Parathyroid adenoma (tissue), 2 donors: ENCODE data around the gene GANAB.

Experiments used
- H2AFZ ChIP-seq: fragments of 300-600 bp; sonication (generic); one replicate; pipeline ENCODE4 v1.7.0; 2017; ENCODE audit warnings: antibody characterized with exemption, mild to moderate bottlenecking
- H3K27ac ChIP-seq: fragments of 300-600 bp; sonication (generic); one replicate; pipeline ENCODE4 v1.7.0; 2017
- H3K27me3 ChIP-seq: fragments of 300-600 bp; sonication (generic); one replicate; pipeline ENCODE4 v1.7.0; 2017; ENCODE audit warnings: low read length; ENCODE audit not compliant: control insufficient read depth, insufficient read depth
- H3K36me3 ChIP-seq: fragments of 300-600 bp; sonication (generic); one replicate; pipeline ENCODE4 v1.7.0; 2017; ENCODE audit warnings: low read length; ENCODE audit not compliant: control insufficient read depth, insufficient read depth
- H3K4me1 ChIP-seq: fragments of 300-600 bp; sonication (generic); one replicate; pipeline ENCODE4 v1.7.0; 2017; ENCODE audit warnings: control low read depth
- H3K4me2 ChIP-seq: fragments of 300-600 bp; sonication (generic); one replicate; pipeline ENCODE4 v1.7.0; 2017; ENCODE audit warnings: low read length
- H3K4me3 ChIP-seq: fragments of 300-600 bp; sonication (generic); one replicate; pipeline ENCODE4 v1.7.0; 2017; ENCODE audit warnings: low read depth, low read length
- H3K79me2 ChIP-seq: fragments of 300-600 bp; sonication (generic); one replicate; pipeline ENCODE4 v1.7.0; 2017; ENCODE audit warnings: control low read depth
- H3K9ac ChIP-seq: fragments of 300-600 bp; sonication (generic); one replicate; pipeline ENCODE4 v1.7.0; 2017; ENCODE audit warnings: mild to moderate bottlenecking
- H3K9me3 ChIP-seq: fragments of 300-600 bp; sonication (generic); one replicate; pipeline ENCODE4 v1.7.0; 2017; ENCODE audit warnings: low read length; ENCODE audit not compliant: control insufficient read depth
- CTCF ChIP-seq: fragments of 300-600 bp; sonication (generic); IDR thresholded peaks from one replicate; pipeline ENCODE4 v1.7.0; 2017; ENCODE audit warnings: antibody characterized with exemption, mild to moderate bottlenecking
- donor health status: primary hyperparathyroidism.

Gene GANAB

GRCh38 chr11:62667460-62667859, 21.0 kb upstream of the GANAB start:
- Histone ChIP-seq H3K79me2 (no peaks in the 10 kb centered on the region), H3K4me2 (no peak overlapping the region), H3K4me1 (peaks cover 2% of the 10 kb centered on the region), H3K4me3 (no peak overlapping the region), H3K9ac (no peak overlapping the region), H3K9me3 (no peaks in the 10 kb centered on the region), H2AFZ (no peak overlapping the region), H3K36me3 (no peaks in the 10 kb centered on the region), H3K27me3 (no peaks in the 10 kb centered on the region), H3K27ac (no peak overlapping the region)
- no peak for TF ChIP-seq CTCF

GRCh38 chr11:62666259-62666926, 20.0 kb upstream of the GANAB start:
- H3K4me2 ChIP-seq, result peak overlapping the region; percentile 86
- no peaks in the 10 kb centered on the region for H3K9me3 ChIP-seq
- H2AFZ ChIP-seq, result no peak overlapping the region
- H3K4me3 ChIP-seq, result peak overlapping the region; percentile 75
- H3K27me3 ChIP-seq, result no peaks in the 10 kb centered on the region
- H3K36me3 ChIP-seq, result no peaks in the 10 kb centered on the region
- no peak overlapping the region for H3K9ac ChIP-seq
- no peak overlapping the region for H3K27ac ChIP-seq
- TF ChIP-seq CTCF, result no peak
- no peaks in the 10 kb centered on the region for H3K79me2 ChIP-seq
- peaks cover 2% of the 10 kb centered on the region for H3K4me1 ChIP-seq

- H3K79me2 ChIP-seq, result no peaks in the 10 kb centered on the region
- H3K9ac ChIP-seq, result no peak overlapping the region
- H3K36me3 ChIP-seq, result no peaks in the 10 kb centered on the region
- H2AFZ ChIP-seq, result peak overlapping the region; percentile 75
- H3K4me1 ChIP-seq, result no peaks in the 10 kb centered on the region
- TF ChIP-seq CTCF, result no peak
- H3K4me2 ChIP-seq, result peak overlapping the region; percentile 86
- peak overlapping the region; percentile 75 for H3K4me3 ChIP-seq
- no peaks in the 10 kb centered on the region for H3K27me3 ChIP-seq
- H3K27ac ChIP-seq, result peak overlapping the region; percentile 70
- H3K9me3 ChIP-seq, result no peaks in the 10 kb centered on the region
These were observed 19.3 kb upstream of the GANAB start for GRCh38 chr11:62665599-62666258.

GRCh38 chr11:62665075-62665598, 18.7 kb upstream of the GANAB start, which contains the start of the genes C11orf98 and CSKMT:
C11orf98 (minus strand) TSS chr11:62665210; CDS start chr11:62665169, 41 bp downstream.
CSKMT (plus strand) TSS chr11:62665312; CDS start chr11:62665880, 568 bp downstream.
- no peak within 1 kb of the TSS for H3K9ac ChIP-seq
- H3K4me1 ChIP-seq, result no peaks in the 10 kb centered on the region
- no peak for TF ChIP-seq CTCF
- H3K36me3 ChIP-seq, result no peaks in the 10 kb centered on the region
- peak within 1 kb of the TSS; percentile 75 for H3K4me3 ChIP-seq
- no peaks in the 10 kb centered on the region for H3K9me3 ChIP-seq
- H3K27ac ChIP-seq, result peak within 1 kb of the TSS; percentile 70
- H3K79me2 ChIP-seq, result no peaks in the 10 kb centered on the region
- H3K4me2 ChIP-seq, result peak within 1 kb of the TSS; percentile 86
- H2AFZ ChIP-seq, result peak within 1 kb of the TSS; percentile 75
- H3K27me3 ChIP-seq, result no peaks in the 10 kb centered on the region
